ENCODE data around the gene SMYD3. TPM values are rescaled to one million over a fixed set of nuclear protein-coding genes. Genes with fewer than 3 reads are reported as not detected.
"Not testable (repeated sequence)": the region's sequence is repeated elsewhere in the genome, so short reads cannot be mapped to it uniquely, and the experiment has no call there.

Gene SMYD3
- total RNA-seq, 4 donors from 2014 or later: 8.4 to 25.7 (median 14.4) TPM

GRCh38 chr1:245972476-245972875, 534.6 kb downstream of the SMYD3 start:
- intact Hi-C loops (cut with DNase I; ENCODE audit: low total_unique reads): no loop called here
- no peak overlapping the region for H3K4me3 ChIP-seq (ENCODE audit: low read depth, poor library complexity, severe bottlenecking)
- TF ChIP-seq POLR2A (IDR thresholded peaks at IDR 0.05): no peak
- TF ChIP-seq CTCF (IDR thresholded peaks at IDR 0.05): no peak
- WGBS, 2 donors: 84 to 89% methylated on average over 5 of the region's 5 CpGs
- DNase-seq (ENCODE audit: low spot score in 2 of 2): no peak

- WGBS, 2 donors: 97 to 98% methylated on average over 2 of the region's 2 CpGs
- intact Hi-C loops (cut with DNase I; ENCODE audit: low total_unique reads): no loop called here
- no peak for DNase-seq (ENCODE audit: low spot score in 2 of 2)
- H3K4me3 ChIP-seq (ENCODE audit: low read depth, poor library complexity, severe bottlenecking): no peak overlapping the region
- no peak for TF ChIP-seq POLR2A (IDR thresholded peaks at IDR 0.05)
- TF ChIP-seq CTCF (IDR thresholded peaks at IDR 0.05): no peak
These were observed 535.4 kb downstream of the SMYD3 start for GRCh38 chr1:245971711-245972085.

- DNase-seq (ENCODE audit: low spot score in 2 of 2); intact Hi-C loops (cut with DNase I; ENCODE audit: low total_unique reads); H3K4me3 ChIP-seq (ENCODE audit: low read depth, poor library complexity, severe bottlenecking): not testable (repeated sequence)
- WGBS, 2 donors: 93 to 96% methylated on average over 10 of the region's 10 CpGs
These were observed 535.9 kb downstream of the SMYD3 start for GRCh38 chr1:245971076-245971710.

- intact Hi-C loops (cut with DNase I; ENCODE audit: low total_unique reads): no loop called here
- H3K4me3 ChIP-seq (ENCODE audit: low read depth, poor library complexity, severe bottlenecking): no peak overlapping the region
- WGBS, 2 donors: 67 to 70% methylated on average over 3 of the region's 3 CpGs
- TF ChIP-seq POLR2A (IDR thresholded peaks at IDR 0.05) (no peak), CTCF (IDR thresholded peaks at IDR 0.05) (no peak)
- no peak for DNase-seq (ENCODE audit: low spot score in 2 of 2)
These were observed 537.8 kb downstream of the SMYD3 start for GRCh38 chr1:245969283-245969682.

- no peak for DNase-seq (ENCODE audit: low spot score in 2 of 2)
- WGBS, 2 donors: 90 to 93% methylated on average over 6 of the region's 6 CpGs
- TF ChIP-seq CTCF (IDR thresholded peaks at IDR 0.05) (no peak), POLR2A (IDR thresholded peaks at IDR 0.05) (no peak)
- intact Hi-C loops (cut with DNase I; ENCODE audit: low total_unique reads): no loop called here
- no peak overlapping the region for H3K4me3 ChIP-seq (ENCODE audit: low read depth, poor library complexity, severe bottlenecking)
These were observed 538.3 kb downstream of the SMYD3 start for GRCh38 chr1:245968775-245969174.

GRCh38 chr1:245965398-245965797, 541.7 kb downstream of the SMYD3 start:
- no peak for DNase-seq (ENCODE audit: low spot score in 2 of 2)
- TF ChIP-seq POLR2A (IDR thresholded peaks at IDR 0.05) (no peak), CTCF (IDR thresholded peaks at IDR 0.05) (no peak)
- no peak overlapping the region for H3K4me3 ChIP-seq (ENCODE audit: low read depth, poor library complexity, severe bottlenecking)
- WGBS, 2 donors: 96 to 97% methylated on average over 3 of the region's 3 CpGs
- intact Hi-C loops (cut with DNase I; ENCODE audit: low total_unique reads): no loop called here
